ENCODE measurements around the gene PTPRS.

Gene PTPRS

DNA sequence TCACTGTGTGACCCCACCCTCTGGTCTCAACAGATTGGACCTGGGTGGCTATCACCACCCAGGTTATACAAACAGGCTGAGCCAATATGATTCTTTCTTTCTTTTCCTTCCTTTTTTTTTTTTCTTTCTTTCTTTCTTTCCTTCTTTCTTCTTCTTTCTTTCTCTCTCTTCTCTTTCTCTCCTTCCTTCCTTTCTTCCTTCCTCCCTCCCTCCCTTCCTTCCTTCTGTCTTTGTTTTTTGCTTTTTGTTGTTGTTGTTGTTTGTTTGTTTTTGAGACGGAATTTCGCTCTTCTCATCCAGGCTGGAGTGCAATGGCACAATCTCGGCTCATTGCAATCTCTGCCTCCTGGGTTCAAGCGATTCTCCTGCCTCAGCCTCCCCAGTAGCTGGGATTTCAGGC lies 17.0 kb upstream of the PTPRS start:
- no peak overlapping the region for H2AFZ ChIP-seq (ENCODE audit: low read length)
- no peaks in the 10 kb centered on the region for H3K36me3 ChIP-seq (replicated peaks; ENCODE audit: insufficient read depth, low read length)
- no peaks in the 10 kb centered on the region for H3K9me3 ChIP-seq (replicated peaks; ENCODE audit: insufficient read depth, low read length)
- no peak overlapping the region for H3K4me3 ChIP-seq (ENCODE audit: low read length)
- H4K20me1 ChIP-seq (ENCODE audit: insufficient read depth, low read length), result no peaks in the 10 kb centered on the region
- H3K4me1 ChIP-seq (ENCODE audit: low read length), result no peaks in the 10 kb centered on the region
- H3K9ac ChIP-seq (ENCODE audit: low read length), result no peak overlapping the region
- H3K9me2 ChIP-seq (replicated peaks; ENCODE audit: insufficient read depth, low read length), result no peaks in the 10 kb centered on the region
- TF ChIP-seq EZH2 (optimal IDR thresholded peaks at IDR 0.05; ENCODE audit: low read depth, low read length) (no peak), EZH2phosphoT487 (IDR thresholded peaks at IDR 0.05; ENCODE audit: low read length) (no peak)
- TF ChIP-seq, protein P1, sequence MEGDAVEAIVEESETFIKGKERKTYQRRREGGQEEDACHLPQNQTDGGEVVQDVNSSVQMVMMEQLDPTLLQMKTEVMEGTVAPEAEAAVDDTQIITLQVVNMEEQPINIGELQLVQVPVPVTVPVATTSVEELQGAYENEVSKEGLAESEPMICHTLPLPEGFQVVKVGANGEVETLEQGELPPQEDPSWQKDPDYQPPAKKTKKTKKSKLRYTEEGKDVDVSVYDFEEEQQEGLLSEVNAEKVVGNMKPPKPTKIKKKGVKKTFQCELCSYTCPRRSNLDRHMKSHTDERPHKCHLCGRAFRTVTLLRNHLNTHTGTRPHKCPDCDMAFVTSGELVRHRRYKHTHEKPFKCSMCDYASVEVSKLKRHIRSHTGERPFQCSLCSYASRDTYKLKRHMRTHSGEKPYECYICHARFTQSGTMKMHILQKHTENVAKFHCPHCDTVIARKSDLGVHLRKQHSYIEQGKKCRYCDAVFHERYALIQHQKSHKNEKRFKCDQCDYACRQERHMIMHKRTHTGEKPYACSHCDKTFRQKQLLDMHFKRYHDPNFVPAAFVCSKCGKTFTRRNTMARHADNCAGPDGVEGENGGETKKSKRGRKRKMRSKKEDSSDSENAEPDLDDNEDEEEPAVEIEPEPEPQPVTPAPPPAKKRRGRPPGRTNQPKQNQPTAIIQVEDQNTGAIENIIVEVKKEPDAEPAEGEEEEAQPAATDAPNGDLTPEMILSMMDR (IDR thresholded peaks at IDR 0.05; ENCODE audit: low read length), result no peak
- peaks cover 93% of the 10 kb centered on the region for H3K27me3 ChIP-seq (replicated peaks; ENCODE audit: insufficient read depth, low read length)
- H3F3A ChIP-seq (ENCODE audit: insufficient read depth, low read length), result no peaks in the 10 kb centered on the region
- no peak overlapping the region for H3K4me2 ChIP-seq (ENCODE audit: low read depth, low read length)
- no peak for DNase-seq
- H3K27ac ChIP-seq (ENCODE audit: low read length), result no peak overlapping the region
- H3K79me2 ChIP-seq (ENCODE audit: low read length), result no peaks in the 10 kb centered on the region

DNA sequence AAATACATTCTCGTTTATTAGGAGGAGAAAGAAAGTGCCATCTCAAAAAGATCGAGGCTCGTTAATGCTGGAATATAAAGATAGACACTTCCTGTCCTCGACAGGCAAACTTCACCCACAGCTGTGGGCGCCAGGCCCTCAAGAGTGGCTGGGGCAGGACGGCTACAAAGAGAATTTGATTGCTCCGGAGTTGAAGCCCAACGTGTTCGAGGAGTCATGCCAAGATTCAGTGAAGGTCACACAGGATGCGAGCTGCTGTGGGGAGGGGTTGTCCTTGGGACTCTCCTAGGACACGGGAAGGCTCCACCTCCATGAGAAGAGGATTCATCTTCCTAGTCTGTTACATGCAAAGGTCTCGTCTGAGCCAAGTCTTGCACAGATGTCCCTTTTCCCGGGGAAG lies 16.3 kb upstream of the PTPRS start:
- no peak for DNase-seq
- Histone ChIP-seq H3F3A (ENCODE audit: insufficient read depth, low read length) (no peaks in the 10 kb centered on the region), H4K20me1 (ENCODE audit: insufficient read depth, low read length) (no peaks in the 10 kb centered on the region), H3K9me2 (replicated peaks; ENCODE audit: insufficient read depth, low read length) (no peaks in the 10 kb centered on the region), H3K9me3 (replicated peaks; ENCODE audit: insufficient read depth, low read length) (no peaks in the 10 kb centered on the region), H3K79me2 (ENCODE audit: low read length) (no peaks in the 10 kb centered on the region), H2AFZ (ENCODE audit: low read length) (no peak overlapping the region), H3K9ac (ENCODE audit: low read length) (no peak overlapping the region), H3K27ac (ENCODE audit: low read length) (no peak overlapping the region), H3K4me3 (ENCODE audit: low read length) (no peak overlapping the region), H3K36me3 (replicated peaks; ENCODE audit: insufficient read depth, low read length) (no peaks in the 10 kb centered on the region), H3K4me2 (ENCODE audit: low read depth, low read length) (no peak overlapping the region), H3K4me1 (ENCODE audit: low read length) (no peaks in the 10 kb centered on the region), H3K27me3 (replicated peaks; ENCODE audit: insufficient read depth, low read length) (peaks cover 96% of the 10 kb centered on the region)
- TF ChIP-seq EZH2 (optimal IDR thresholded peaks at IDR 0.05; ENCODE audit: low read depth, low read length) (no peak), EZH2phosphoT487 (IDR thresholded peaks at IDR 0.05; ENCODE audit: low read length) (no peak)
- TF ChIP-seq, protein P1 (IDR thresholded peaks at IDR 0.05; ENCODE audit: low read length), result no peak

DNA sequence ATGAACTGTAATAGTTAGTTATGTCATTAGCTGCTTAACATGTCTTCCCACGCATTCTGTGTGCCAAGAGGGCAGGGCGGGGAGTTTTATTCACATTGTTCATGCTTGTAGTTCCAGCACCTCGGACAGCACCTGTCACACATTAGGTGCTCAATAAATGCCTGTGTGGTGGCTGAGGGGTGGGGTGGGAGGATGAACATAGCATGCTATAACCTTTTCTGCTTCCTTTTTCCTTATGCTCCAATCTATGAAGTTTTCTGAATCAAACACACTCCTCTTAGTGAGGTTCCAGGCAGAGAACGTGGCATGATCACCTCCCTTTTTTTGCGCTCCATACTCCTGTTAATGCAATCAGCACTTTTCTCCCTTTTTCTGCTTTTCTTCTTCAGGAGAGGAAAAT lies 15.8 kb upstream of the PTPRS start:
- no peaks in the 10 kb centered on the region for H4K20me1 ChIP-seq (ENCODE audit: insufficient read depth, low read length)
- H3F3A ChIP-seq (ENCODE audit: insufficient read depth, low read length), result no peaks in the 10 kb centered on the region
- no peak overlapping the region for H3K4me2 ChIP-seq (ENCODE audit: low read depth, low read length)
- DNase-seq, result no peak
- H3K9me2 ChIP-seq (replicated peaks; ENCODE audit: insufficient read depth, low read length), result no peaks in the 10 kb centered on the region
- TF ChIP-seq EZH2 (optimal IDR thresholded peaks at IDR 0.05; ENCODE audit: low read depth, low read length), result no peak
- TF ChIP-seq, protein P1 (IDR thresholded peaks at IDR 0.05; ENCODE audit: low read length), result no peak
- TF ChIP-seq EZH2phosphoT487 (IDR thresholded peaks at IDR 0.05; ENCODE audit: low read length), result no peak
- no peak overlapping the region for H3K4me3 ChIP-seq (ENCODE audit: low read length)
- no peak overlapping the region for H3K27ac ChIP-seq (ENCODE audit: low read length)
- peaks cover 96% of the 10 kb centered on the region for H3K27me3 ChIP-seq (replicated peaks; ENCODE audit: insufficient read depth, low read length)
- H3K9me3 ChIP-seq (replicated peaks; ENCODE audit: insufficient read depth, low read length), result no peaks in the 10 kb centered on the region
- no peak overlapping the region for H2AFZ ChIP-seq (ENCODE audit: low read length)
- H3K9ac ChIP-seq (ENCODE audit: low read length), result no peak overlapping the region
- no peaks in the 10 kb centered on the region for H3K4me1 ChIP-seq (ENCODE audit: low read length)
- H3K79me2 ChIP-seq (ENCODE audit: low read length), result no peaks in the 10 kb centered on the region
- no peaks in the 10 kb centered on the region for H3K36me3 ChIP-seq (replicated peaks; ENCODE audit: insufficient read depth, low read length)

All from MM.1S (cell line).